HG02759 (cell line): ENCODE results near the gene NPAS3.
"Not testable (repeated sequence)": the region's sequence is repeated elsewhere in the genome, so short reads cannot be mapped to it uniquely, and the experiment has no call there.

Experiments used
- ATAC-seq: cut with Tn5 transposase; IDR thresholded peaks from one replicate; pipeline ENCODE4 v1.9.1; 2021; ENCODE audit warnings: mild to moderate bottlenecking, moderate library complexity; ENCODE audit not compliant: unreplicated experiment

Gene NPAS3

GRCh38 chr14:33065634-33066033 is 127.0 kb downstream of the NPAS3 start:
- no peak for ATAC-seq

- ATAC-seq, result no peak
These were observed 129.4 kb downstream of the NPAS3 start for GRCh38 chr14:33068040-33068439.

DNA sequence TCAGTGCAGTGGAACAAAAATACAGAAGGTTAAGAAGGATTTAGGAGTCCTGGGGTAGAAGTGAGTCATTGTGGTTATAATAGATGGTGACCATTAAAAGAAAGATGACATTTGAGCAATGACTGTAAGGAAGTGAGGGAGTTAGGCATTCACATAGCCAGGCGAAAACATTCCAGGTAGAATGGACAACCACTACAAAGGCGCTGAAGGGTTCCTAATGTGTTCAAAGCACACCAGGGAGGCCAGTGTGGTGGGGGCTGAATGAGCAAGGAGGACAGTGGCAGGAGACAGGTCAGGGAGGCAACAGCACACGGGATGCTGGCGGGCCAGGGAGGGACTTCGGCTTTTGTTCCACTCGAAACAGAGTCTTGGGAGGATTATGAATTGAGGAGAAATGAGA is 129.9 kb downstream of the NPAS3 start:
- no peak for ATAC-seq

GRCh38 chr14:33070475-33070874 is 131.8 kb downstream of the NPAS3 start:
- no peak for ATAC-seq

DNA sequence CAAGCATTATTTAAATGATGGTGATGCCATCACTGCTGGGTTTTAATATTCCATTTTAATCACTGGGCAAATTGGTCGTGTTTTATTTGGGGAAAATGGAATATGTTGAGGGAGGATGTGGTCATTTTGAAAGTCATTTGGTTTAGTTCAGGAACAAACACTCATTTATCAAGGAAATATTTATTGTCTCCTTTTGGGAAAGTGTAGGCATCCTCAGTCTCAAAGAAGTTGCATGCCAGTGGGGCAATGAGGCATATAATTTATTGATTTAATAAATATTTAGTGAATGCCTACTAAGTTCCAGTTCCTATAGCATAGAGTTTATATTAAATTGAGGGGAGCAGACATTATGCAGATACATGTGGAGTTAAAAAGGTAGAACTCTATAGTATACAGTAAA is 134.3 kb downstream of the NPAS3 start:
- ATAC-seq, result no peak

DNA sequence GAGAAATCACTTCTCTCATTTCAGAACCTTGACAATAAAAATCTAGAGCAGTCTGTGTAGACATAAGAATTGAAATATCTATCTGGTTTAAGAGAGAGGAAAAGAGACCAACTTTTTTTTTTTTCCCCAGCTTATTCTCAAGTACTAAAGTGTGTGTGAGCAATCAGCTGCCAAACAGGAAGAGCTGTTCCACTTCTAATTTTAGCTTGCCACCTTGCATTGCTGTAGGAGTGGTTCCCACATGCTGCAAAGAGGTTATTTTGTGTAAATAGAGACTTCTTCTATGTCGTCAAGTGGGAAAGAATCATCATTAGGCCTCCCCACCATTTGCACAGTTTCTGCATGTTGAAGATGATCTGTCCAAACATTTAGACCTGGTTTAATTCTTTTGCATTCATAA is 142.6 kb downstream of the NPAS3 start:
- no peak for ATAC-seq

- ATAC-seq, result no peak
These were observed 147.1 kb downstream of the NPAS3 start for GRCh38 chr14:33085799-33086198.

DNA sequence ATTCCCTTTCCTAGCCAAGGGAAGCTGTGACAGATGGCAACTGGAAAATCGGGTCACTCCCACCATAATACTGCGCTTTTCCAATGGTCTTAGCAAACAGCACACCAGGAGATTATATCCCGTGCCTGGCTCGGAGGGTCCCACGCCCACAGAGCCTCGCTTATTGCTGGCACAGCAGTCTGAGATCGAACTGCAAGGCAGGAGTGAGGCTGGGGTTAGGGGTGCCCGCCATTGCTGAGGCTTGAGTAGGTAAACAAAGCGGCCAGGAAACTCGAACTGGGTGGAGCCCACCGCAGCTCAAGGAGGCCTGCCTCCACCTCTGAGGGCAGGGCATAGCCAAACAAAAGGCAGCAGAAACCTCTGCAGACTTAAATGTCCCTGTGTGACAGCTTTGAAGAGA is 149.6 kb downstream of the NPAS3 start:
- not testable (repeated sequence) for ATAC-seq

- ATAC-seq, result no peak
These were observed 159.3 kb downstream of the NPAS3 start for GRCh38 chr14:33098016-33098415.

DNA sequence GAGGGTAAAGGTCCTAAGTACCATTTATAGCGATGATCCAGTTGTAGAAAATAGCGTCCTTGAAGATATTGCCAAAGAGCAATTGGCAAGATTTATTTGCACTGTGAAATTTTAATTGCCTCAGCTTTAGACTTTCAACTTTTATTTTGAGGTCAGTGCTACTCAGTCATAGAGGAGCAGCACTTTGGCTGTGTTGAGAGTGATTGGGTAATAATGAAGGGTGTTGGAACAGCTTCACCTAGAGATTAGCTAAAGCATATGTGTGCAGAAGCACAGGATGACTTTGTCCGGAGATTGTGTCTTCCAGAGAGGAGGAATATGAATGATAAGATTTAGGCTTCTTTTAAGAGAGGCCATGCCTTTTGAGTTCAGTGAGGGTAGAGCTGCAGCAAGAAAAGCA is 164.8 kb downstream of the NPAS3 start:
- no peak for ATAC-seq

DNA sequence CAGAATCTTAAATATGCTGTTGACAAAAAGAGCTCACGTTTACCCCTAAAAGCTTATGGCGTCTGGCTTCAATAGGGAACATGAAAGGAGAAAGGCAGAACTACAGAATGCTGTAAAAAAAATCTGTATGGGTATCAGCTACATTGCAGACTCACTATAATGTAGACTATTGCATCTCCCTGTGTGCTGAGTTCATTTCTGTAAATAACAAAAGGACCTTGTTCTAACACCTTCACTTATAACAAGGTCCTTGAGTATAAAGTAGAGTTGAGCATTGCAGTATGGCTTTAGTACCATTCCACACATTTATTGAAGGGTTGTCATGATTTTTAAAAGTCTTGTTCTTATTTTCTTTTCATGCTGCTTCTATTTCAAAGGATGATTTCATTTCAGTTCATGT is 165.3 kb downstream of the NPAS3 start:
- no peak for ATAC-seq

- no peak for ATAC-seq
These were observed 172.2 kb downstream of the NPAS3 start for GRCh38 chr14:33110737-33111443.

GRCh38 chr14:33114331-33114730 is 175.7 kb downstream of the NPAS3 start:
- no peak for ATAC-seq

DNA sequence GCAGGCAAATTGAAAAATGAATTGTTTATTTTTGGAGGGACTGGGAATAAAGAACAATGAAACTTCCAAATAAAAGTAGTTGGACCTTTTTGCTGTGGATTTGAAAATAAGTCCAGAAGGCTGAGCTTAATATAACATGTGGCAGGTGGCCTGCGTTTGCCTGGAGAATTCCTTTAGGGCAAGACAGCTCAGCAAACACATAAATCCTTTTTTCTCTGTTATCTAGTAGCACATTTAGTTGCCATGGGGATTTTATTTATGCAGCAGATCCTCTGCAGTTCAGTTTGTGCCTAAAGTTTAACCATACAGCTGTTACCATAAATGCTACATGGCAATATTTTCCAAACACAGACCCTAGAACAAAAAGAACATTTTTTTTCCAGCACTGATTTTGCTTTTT is 180.0 kb downstream of the NPAS3 start:
- ATAC-seq, result no peak

GRCh38 chr14:33120341-33120740 is 181.7 kb downstream of the NPAS3 start:
- ATAC-seq, result no peak

DNA sequence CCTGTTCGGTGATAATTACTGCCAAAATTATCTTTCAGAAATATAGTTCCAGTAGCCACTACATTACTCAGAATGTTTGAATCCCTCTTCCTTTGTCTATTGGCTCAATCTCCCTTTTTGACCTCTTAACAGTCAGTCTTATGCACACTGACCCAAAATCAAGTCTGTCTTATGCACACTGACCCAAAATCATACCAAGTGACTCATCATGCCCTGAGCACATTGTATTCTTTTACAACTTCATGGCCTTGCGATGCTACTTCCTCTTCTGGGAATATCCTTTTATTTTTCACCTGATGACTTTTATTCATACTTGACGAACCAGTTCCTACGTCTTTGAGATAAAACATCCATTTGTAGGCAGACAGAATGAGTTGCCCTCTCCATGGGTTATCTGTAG is 182.3 kb downstream of the NPAS3 start:
- ATAC-seq, result no peak

DNA sequence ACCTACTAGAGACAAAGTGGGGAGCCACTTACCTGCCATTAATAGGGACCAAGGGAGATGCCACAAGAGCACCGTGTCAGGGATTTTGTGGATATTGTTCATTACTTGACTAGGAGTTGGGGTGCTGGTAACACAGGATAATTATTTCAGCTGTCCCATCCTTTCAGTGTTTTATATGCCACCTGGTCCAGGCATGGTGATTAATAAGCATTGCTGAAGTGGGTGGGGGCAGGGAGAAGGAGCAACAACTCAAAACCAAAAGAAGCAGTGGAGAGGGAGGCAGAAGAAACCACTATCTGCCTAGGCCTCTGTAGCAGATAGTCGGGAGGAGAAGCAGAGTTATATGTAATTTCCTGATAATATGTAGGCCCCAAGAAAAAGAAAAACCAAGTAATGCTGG is 184.6 kb downstream of the NPAS3 start:
- no peak for ATAC-seq

GRCh38 chr14:33126433-33126832 is 187.8 kb downstream of the NPAS3 start:
- no peak for ATAC-seq

GRCh38 chr14:33127531-33127930 is 188.9 kb downstream of the NPAS3 start:
- no peak for ATAC-seq

DNA sequence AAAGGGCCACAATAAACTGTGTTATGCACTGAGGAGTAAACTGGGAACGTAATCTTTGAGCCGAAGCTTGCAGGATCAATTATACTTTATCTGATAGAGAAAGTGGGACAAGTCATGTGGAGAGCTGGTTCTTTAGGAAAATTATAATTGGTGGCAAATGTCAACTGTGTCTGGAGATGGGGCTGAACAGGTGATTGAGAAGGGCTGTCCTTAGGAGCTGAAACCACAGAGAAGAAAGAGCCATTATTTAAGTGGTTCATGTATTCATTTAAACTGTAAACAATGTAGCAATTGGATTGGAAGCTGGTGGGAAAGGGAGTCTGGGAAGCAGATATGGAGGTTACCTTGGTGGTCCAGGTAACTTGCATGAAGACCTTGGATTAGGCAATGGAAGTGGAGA is 193.1 kb downstream of the NPAS3 start:
- no peak for ATAC-seq

- no peak for ATAC-seq
These were observed 195.5 kb downstream of the NPAS3 start for GRCh38 chr14:33134162-33134561.

DNA sequence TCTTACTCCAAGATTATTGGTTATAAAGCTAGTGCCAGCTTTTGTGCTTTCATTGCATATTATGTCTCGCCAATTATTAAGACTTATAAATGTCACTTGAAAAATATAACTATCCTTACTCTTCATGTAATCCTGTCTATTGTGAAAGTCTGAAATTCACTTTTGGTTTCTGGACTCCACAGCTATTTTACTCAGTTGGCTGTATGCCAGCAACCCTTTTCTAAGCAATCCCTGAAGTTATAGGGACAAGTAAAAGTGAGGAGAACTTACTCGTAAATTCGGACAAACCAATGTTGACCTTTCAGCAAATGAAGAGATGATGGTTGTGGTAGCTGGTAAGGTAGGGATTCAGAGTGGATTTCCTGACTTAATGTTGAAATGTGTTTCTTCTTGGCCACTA is 196.3 kb downstream of the NPAS3 start:
- no peak for ATAC-seq

- no peak for ATAC-seq
These were observed 212.2 kb downstream of the NPAS3 start for GRCh38 chr14:33150666-33151428.
